Liver (tissue), 9 donors: ENCODE results near the gene FAM78B. TPM values are rescaled to one million over a fixed set of nuclear protein-coding genes. Genes with fewer than 3 reads are reported as not detected.

Experiments used
- DNase-seq: peaks from one replicate; pipeline ENCODE4 v3.0.0-alpha.2; 2017; ENCODE audit warnings: low spot score
- H3K27ac ChIP-seq, 2 donors: one replicate each; pipeline ENCODE4 v1.7.0; 2013; ENCODE audit warnings: inconsistent platforms in 2 of 2, low read length in 2 of 2, control low read depth in 1 of 2, low read depth in 1 of 2, mild to moderate bottlenecking in 1 of 2
- H3K27me3 ChIP-seq, 4 donors: one replicate each; pipeline versions ENCODE4 v1.6.1 to v1.7.0; 2013; ENCODE audit warnings: low read length in 3 of 4, inconsistent platforms in 1 of 4, mild to moderate bottlenecking in 1 of 4, moderate library complexity in 1 of 4; ENCODE audit not compliant: control insufficient read depth in 4 of 4, insufficient read depth in 4 of 4
- H3K36me3 ChIP-seq, 4 donors: one replicate each; pipeline versions ENCODE4 v1.6.1 to v1.7.0; 2013; ENCODE audit warnings: low read length in 3 of 4, mild to moderate bottlenecking in 3 of 4, low read depth in 1 of 4, moderate library complexity in 1 of 4; ENCODE audit not compliant: control insufficient read depth in 4 of 4, insufficient read depth in 3 of 4
- H3K4me1 ChIP-seq, 4 donors: one replicate each; pipeline versions ENCODE4 v1.6.1 to v1.7.0; 2013; ENCODE audit warnings: low read length in 3 of 4, mild to moderate bottlenecking in 3 of 4, moderate library complexity in 1 of 4; ENCODE audit not compliant: control insufficient read depth in 4 of 4, insufficient read depth in 4 of 4
- H3K4me3 ChIP-seq, 3 donors: one replicate each; pipeline versions ENCODE4 v1.6.1 to v1.7.0; 2013; ENCODE audit warnings: low read length in 3 of 3, control low read depth in 1 of 3, low read depth in 1 of 3, mild to moderate bottlenecking in 1 of 3
- H3K9ac ChIP-seq, 2 donors: one replicate each; pipeline ENCODE4 v1.7.0; 2013; ENCODE audit warnings: low read length in 2 of 2, mild to moderate bottlenecking in 2 of 2, moderate library complexity in 2 of 2, control low read depth in 1 of 2, low read depth in 1 of 2
- H3K9me3 ChIP-seq, 4 donors: one replicate each; pipeline versions ENCODE4 v1.6.1 to v1.7.0; 2013; ENCODE audit warnings: low read length in 3 of 4; ENCODE audit not compliant: control insufficient read depth in 4 of 4
- ATF3 ChIP-seq: IDR thresholded peaks from 2 replicates; pipeline ENCODE4 v1.6.1; 2016; ENCODE audit warnings: antibody characterized with exemption
- CTCF ChIP-seq: fragments of 150-350 bp; IDR thresholded peaks from 2 replicates; pipeline ENCODE4 v1.5.1; 2017; ENCODE audit warnings: improper control_type of control experiment, low read depth, low read length; ENCODE audit not compliant: missing input control
- EGR1 ChIP-seq, 2 donors: IDR thresholded peaks; 2 replicates each; pipeline ENCODE4 v1.6.1; 2016 to 2018; ENCODE audit warnings: antibody characterized with exemption in 2 of 2, low read depth in 2 of 2
- FOXA1 ChIP-seq: IDR thresholded peaks from 2 replicates; pipeline ENCODE4 v1.6.1; 2016; ENCODE audit warnings: antibody characterized with exemption
- FOXA2 ChIP-seq: IDR thresholded peaks from 2 replicates; pipeline ENCODE4 v1.6.1; 2016; ENCODE audit warnings: antibody characterized with exemption
- GABPA ChIP-seq, 2 donors: IDR thresholded peaks in 1 of 2; conservative IDR thresholded peaks in 1 of 2; 2 replicates each; pipeline ENCODE4 v1.6.1; 2016; ENCODE audit warnings: antibody characterized with exemption in 2 of 2, mild to moderate bottlenecking in 1 of 2, moderate library complexity in 1 of 2
- HNF4A ChIP-seq, 2 donors: conservative IDR thresholded peaks; 2 replicates each; pipeline ENCODE4 v1.6.1; 2016; ENCODE audit warnings: antibody characterized with exemption in 2 of 2, mild to moderate bottlenecking in 2 of 2
- MAX ChIP-seq: IDR thresholded peaks from 2 replicates; pipeline ENCODE4 v1.6.1; 2016; ENCODE audit warnings: antibody characterized with exemption
- NR2F2 ChIP-seq: IDR thresholded peaks from 2 replicates; pipeline ENCODE4 v1.6.1; 2016; ENCODE audit warnings: antibody characterized with exemption
- RAD21 ChIP-seq, 2 donors: IDR thresholded peaks; 2 replicates each; pipeline ENCODE4 v1.6.1; 2016; ENCODE audit warnings: antibody characterized with exemption in 2 of 2, mild to moderate bottlenecking in 2 of 2
- REST ChIP-seq: IDR thresholded peaks from 2 replicates; pipeline ENCODE4 v1.6.1; 2016; ENCODE audit warnings: antibody characterized with exemption, mild to moderate bottlenecking
- RXRA ChIP-seq, 2 donors: IDR thresholded peaks; 2 replicates each; pipeline ENCODE4 v1.6.1; 2017 to 2018; ENCODE audit warnings: antibody characterized with exemption in 2 of 2, mild to moderate bottlenecking in 1 of 2
- SP1 ChIP-seq: IDR thresholded peaks from 2 replicates; pipeline ENCODE4 v1.6.1; 2018; ENCODE audit warnings: antibody characterized with exemption, mild to moderate bottlenecking
- TAF1 ChIP-seq: conservative IDR thresholded peaks from 2 replicates; pipeline ENCODE4 v1.6.1; 2016; ENCODE audit warnings: antibody characterized with exemption, mild to moderate bottlenecking
- YY1 ChIP-seq: IDR thresholded peaks from 2 replicates; pipeline ENCODE4 v1.6.1; 2016; ENCODE audit warnings: antibody characterized with exemption, mild to moderate bottlenecking
- ZBTB33 ChIP-seq: IDR thresholded peaks from 2 replicates; pipeline ENCODE4 v1.6.1; 2016; ENCODE audit warnings: antibody characterized with exemption
- WGBS: extraction: QIAGEN DNeasy Blood & Tissue Kit; methylation state at CpG from one replicate; pipeline ENCODE4 v1.1.7; 2013; 5-methylcytosine and 5-hydroxymethylcytosine counted together
- polyA plus RNA-seq, 2 donors: library from polyadenylated mRNA; stranded (reverse) in 1 of 2; unstranded in 1 of 2; fragments of 200-250 nt in 1 of 2; fragments of >200 nt in 1 of 2; fragmentation: Nextera tagmentation in 1 of 2; extraction: Ambion mirVana in 1 of 2; gene quantifications; one replicate each; pipeline versions ENCODE4 v1.2.1 to v1.2.3, GENCODE V29; 2013 to 2015
- total RNA-seq, 2 donors: library from RNA; depleted of rRNA; stranded (reverse); fragments of >200 nt; gene quantifications; one replicate each; pipeline ENCODE4 v1.2.3, GENCODE V29; 2014
- donor health status: healthy.
- donor health status: healthy.
- donor health status: healthy.
- donor health status: healthy.
- donor health status: healthy.

Gene FAM78B
- total and polyA plus RNA-seq, 4 donors: 0.14 to 0.92 (median 0.49) TPM

- WGBS: 92% methylated on average over 3 of the region's 3 CpGs
- DNase-seq: no peak
- no peak overlapping the region for H3K9ac ChIP-seq
Observed at GRCh38 chr1:166084613-166085012, 82.2 kb downstream of the FAM78B start.

GRCh38 chr1:166083887-166084286, 82.9 kb downstream of the FAM78B start:
- Histone ChIP-seq H3K27ac (no peak overlapping the region), H3K9ac (no peak overlapping the region), H3K4me1 (no peaks in the 10 kb centered on the region), H3K27me3 (no peaks in the 10 kb centered on the region), H3K4me3 (no peak overlapping the region), H3K36me3 (no peaks in the 10 kb centered on the region), H3K9me3 (no peaks in the 10 kb centered on the region)
- WGBS: 43% methylated on average over 2 of the region's 2 CpGs
- DNase-seq: no peak
- no peak for TF ChIP-seq FOXA2
- TF ChIP-seq TAF1: no peak
- no peak for TF ChIP-seq RXRA (IDR thresholded peaks at IDR 0.05)
- TF ChIP-seq ATF3: no peak
- no peak for TF ChIP-seq HNF4A (conservative IDR thresholded peaks at IDR 0.05)
- no peak for TF ChIP-seq NR2F2
- no peak for TF ChIP-seq ZBTB33
- no peak for TF ChIP-seq GABPA (IDR thresholded peaks at IDR 0.05 in 1 of 2, conservative IDR thresholded peaks at IDR 0.05 in 1 of 2)
- no peak for TF ChIP-seq FOXA1
- no peak for TF ChIP-seq REST
- TF ChIP-seq MAX: no peak
- no peak for TF ChIP-seq SP1
- TF ChIP-seq EGR1 (IDR thresholded peaks at IDR 0.05; ENCODE audit: low read depth in 2 of 2): no peak
- no peak for TF ChIP-seq RAD21 (IDR thresholded peaks at IDR 0.05)

More at GRCh38 chr1:166084613-166085012, 82.2 kb downstream of the FAM78B start:
- H3K9me3 ChIP-seq: no peaks in the 10 kb centered on the region
- no peaks in the 10 kb centered on the region for H3K27me3 ChIP-seq
- H3K36me3 ChIP-seq: no peaks in the 10 kb centered on the region
- H3K4me1 ChIP-seq: no peaks in the 10 kb centered on the region
- no peak for TF ChIP-seq ZBTB33
- TF ChIP-seq MAX: no peak
- TF ChIP-seq YY1: no peak
- TF ChIP-seq RXRA (IDR thresholded peaks at IDR 0.05): no peak
- no peak for TF ChIP-seq CTCF
- no peak for TF ChIP-seq GABPA (IDR thresholded peaks at IDR 0.05 in 1 of 2, conservative IDR thresholded peaks at IDR 0.05 in 1 of 2)
- no peak for TF ChIP-seq NR2F2
- no peak overlapping the region for H3K27ac ChIP-seq
- H3K4me3 ChIP-seq: no peak overlapping the region
